ENCODE results near the gene HTR3D.
"Not testable (repeated sequence)": the region's sequence is repeated elsewhere in the genome, so short reads cannot be mapped to it uniquely, and the experiment has no call there.

Gene HTR3D

GRCh38 chr3:184005941-184006507 is 25.5 kb upstream of the HTR3D start:
- TF ChIP-seq, protein P1, sequence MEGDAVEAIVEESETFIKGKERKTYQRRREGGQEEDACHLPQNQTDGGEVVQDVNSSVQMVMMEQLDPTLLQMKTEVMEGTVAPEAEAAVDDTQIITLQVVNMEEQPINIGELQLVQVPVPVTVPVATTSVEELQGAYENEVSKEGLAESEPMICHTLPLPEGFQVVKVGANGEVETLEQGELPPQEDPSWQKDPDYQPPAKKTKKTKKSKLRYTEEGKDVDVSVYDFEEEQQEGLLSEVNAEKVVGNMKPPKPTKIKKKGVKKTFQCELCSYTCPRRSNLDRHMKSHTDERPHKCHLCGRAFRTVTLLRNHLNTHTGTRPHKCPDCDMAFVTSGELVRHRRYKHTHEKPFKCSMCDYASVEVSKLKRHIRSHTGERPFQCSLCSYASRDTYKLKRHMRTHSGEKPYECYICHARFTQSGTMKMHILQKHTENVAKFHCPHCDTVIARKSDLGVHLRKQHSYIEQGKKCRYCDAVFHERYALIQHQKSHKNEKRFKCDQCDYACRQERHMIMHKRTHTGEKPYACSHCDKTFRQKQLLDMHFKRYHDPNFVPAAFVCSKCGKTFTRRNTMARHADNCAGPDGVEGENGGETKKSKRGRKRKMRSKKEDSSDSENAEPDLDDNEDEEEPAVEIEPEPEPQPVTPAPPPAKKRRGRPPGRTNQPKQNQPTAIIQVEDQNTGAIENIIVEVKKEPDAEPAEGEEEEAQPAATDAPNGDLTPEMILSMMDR (IDR thresholded peaks at IDR 0.05; ENCODE audit: insufficient read depth, low read length, missing control alignments): no peak
- CTCF ChIA-PET: interaction anchor here (1.0 to 4.0 kb wide), 6 partner anchors 8 to 244 kb away, joined by 3 to 27 read pairs (median 4); partner anchors contain the start of genes ABCC5 and EEF1AKMT4
- POLR2A ChIA-PET: interaction anchor here (1.9 kb wide), 1 partner anchor 12 kb away, joined by 7 read pairs; the partner anchor contains the start of gene ABCC5
- DNase-seq (ENCODE audit: low read depth, low spot score): no peak
- no peak overlapping the region for H3K4me3 ChIP-seq (ENCODE audit: low read depth, low read length)

DNA sequence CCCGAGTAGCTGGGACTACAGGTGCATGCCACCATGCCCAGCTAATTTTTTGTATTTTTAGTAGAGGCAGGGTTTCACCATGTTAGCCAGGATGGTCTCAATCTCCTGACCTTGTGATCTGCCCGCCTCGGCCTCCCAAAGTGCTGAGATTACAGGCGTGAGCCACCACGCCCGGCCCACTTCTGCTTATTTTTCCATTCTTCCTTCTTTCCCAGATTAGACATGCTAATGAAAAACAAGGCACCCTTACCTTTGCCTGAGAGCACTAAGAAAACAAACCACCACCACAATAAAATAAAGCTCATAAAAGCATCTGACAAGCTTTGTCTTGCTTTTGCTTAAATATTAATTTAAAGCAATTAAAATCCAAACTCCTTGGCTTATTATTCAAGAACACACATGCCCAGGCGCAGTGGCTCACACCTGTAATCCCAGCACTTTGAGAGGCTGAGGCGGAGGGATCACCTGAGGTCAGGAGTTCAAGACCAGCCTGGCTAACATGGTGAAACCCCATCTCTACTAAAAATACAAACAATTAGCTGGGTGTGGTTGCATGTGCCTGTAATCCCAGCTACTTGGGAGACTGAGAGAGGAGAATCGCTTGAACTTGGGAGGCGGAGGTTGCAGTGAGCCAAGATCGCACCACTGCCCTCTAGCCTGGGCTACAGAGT is 24.3 kb upstream of the HTR3D start:
- CTCF ChIA-PET: interaction anchor here (1.0 to 4.0 kb wide), 5 partner anchors 9 to 243 kb away, joined by 4 to 27 read pairs (median 5); partner anchors contain the start of genes ABCC5 and EEF1AKMT4
- not testable (repeated sequence) for DNase-seq (ENCODE audit: low read depth, low spot score)

DNA sequence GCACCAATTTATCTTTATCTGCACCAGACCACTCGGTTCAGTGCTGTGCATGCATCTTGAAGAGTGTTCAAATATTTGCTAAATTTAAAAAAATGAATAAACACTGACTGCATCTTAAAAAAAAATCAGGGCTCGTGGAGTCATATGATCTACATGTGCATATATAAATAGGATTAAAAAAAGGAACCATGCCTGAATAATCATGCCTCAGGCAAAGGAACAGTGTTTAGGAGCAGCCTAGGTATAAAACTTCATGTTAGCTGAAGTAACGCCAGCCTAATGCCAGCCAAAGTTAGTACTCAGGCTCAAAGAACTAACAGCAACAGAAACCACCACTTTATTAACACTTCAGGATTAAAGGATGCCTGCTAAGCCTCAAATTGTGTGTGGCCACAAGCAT is 23.4 kb upstream of the HTR3D start:
- CTCF ChIA-PET: interaction anchor here (2.6 to 4.0 kb wide), 2 partner anchors 8 to 10 kb away, joined by 22 to 27 read pairs; partner anchors contain the start of gene ABCC5
- POLR2A ChIA-PET: no interaction called here
- no peak for DNase-seq (ENCODE audit: low read depth, low spot score)
- TF ChIP-seq, protein P1 (IDR thresholded peaks at IDR 0.05; ENCODE audit: insufficient read depth, low read length, missing control alignments): no peak
- no peak overlapping the region for H3K4me3 ChIP-seq (ENCODE audit: low read depth, low read length)

More for the DNA sequence above, 24.3 kb upstream of the HTR3D start:
- H3K4me3 ChIP-seq (ENCODE audit: low read depth, low read length); POLR2A ChIA-PET: not testable (repeated sequence)

- peak; percentile 28 for DNase-seq (ENCODE audit: low read depth, low spot score)
- TF ChIP-seq, protein P1 (IDR thresholded peaks at IDR 0.05; ENCODE audit: insufficient read depth, low read length, missing control alignments): no peak
- H3K4me3 ChIP-seq (ENCODE audit: low read depth, low read length): no peak overlapping the region
- ChIA-PET POLR2A (no interaction called here), CTCF (interaction anchor here (0.6 to 1.9 kb wide), 3 partner anchors 105 to 238 kb away, joined by 4 to 6 read pairs (median 5); partner anchors contain the start of genes EEF1AKMT4 and PARL)
These were observed 20.2 kb upstream of the HTR3D start for GRCh38 chr3:184011230-184011876.

DNA sequence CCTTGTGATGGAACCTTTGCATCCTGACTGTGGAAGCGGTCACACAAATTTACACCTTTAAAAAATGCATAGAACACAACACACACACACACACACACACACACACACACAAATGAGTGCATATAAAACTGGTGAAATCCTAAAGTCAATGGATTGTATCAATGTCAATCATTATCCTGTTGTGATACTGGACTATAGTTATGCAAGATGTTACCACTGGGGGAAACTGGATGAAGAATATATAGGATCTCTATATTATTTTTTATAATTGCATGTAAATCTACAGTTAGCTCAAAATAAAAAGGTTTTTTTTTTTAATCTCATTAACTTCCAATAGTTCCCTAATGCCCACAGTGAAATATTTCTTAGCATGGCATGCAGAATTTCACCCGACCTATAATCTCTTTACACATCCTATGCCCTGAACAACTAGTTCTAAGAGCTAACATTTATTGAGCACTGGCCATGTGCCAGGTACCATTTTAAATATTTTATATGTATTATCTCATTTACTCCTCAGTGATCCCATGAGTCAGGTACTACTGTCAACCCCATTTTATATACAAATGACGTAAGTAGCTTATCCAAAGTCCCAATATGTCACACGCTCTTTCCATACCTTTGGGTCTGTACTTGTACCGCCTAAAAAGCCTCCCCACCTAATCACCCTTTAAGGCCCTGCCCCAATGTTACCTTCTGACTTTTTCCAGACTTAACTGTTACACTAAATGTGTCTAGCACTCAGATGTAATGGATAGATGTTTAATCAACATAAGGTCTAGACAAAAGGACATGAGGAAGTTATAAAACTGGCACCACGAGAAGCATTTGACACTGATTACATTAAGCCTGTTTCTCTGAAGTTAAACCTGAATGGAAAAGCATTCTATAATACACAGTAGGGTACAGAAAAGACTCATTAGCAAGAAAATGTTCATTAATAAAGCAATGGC is 19.3 kb upstream of the HTR3D start:
- TF ChIP-seq, protein P1 (IDR thresholded peaks at IDR 0.05; ENCODE audit: insufficient read depth, low read length, missing control alignments): no peak
- no peak for DNase-seq (ENCODE audit: low read depth, low spot score)
- H3K4me3 ChIP-seq (ENCODE audit: low read depth, low read length): no peak overlapping the region
- CTCF ChIA-PET: interaction anchor here (1.0 to 1.9 kb wide), 4 partner anchors 14 to 238 kb away, joined by 3 to 6 read pairs (median 4); partner anchors contain the start of genes EEF1AKMT4 and PARL
- POLR2A ChIA-PET: no interaction called here

DNA sequence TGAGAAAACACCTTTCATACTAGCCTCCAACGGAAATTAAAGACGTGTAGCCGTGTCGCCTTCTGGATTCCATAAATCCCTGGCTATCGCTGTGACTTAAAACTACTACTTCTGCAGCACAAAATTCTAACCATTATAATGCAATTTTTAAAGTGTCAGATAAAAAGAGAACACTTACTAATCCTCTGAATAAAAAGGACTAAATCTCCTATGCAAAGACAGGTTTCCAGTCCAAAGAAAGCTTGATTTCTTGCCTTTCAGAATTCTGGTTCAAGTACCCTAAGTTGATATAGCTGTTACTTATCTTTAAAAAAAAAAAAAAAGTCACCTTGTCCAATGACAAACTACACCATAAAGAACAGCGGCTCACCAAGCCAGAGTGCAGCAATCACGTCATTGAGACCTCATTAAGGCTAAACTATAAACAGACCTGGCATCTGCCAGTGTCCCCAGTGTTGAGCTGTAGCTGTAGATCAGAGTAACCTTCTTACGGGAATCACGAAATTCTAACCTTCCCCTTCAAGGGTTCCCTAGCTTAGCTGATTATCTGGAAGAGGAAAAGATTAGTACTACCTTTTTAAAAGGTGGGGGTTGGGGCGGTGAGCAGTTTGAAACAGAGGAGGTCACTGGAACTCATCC is 16.0 kb upstream of the HTR3D start:
- CTCF ChIA-PET: interaction anchor here (0.6 to 5.0 kb wide), 13 partner anchors 9 to 234 kb away, joined by 3 to 73 read pairs (median 6); partner anchors contain the start of gene EEF1AKMT4
- H3K4me3 ChIP-seq (ENCODE audit: low read depth, low read length): no peak overlapping the region
- POLR2A ChIA-PET: no interaction called here
- TF ChIP-seq, protein P1 (IDR thresholded peaks at IDR 0.05; ENCODE audit: insufficient read depth, low read length, missing control alignments): no peak
- DNase-seq (ENCODE audit: low read depth, low spot score): no peak
